Esophagus squamous epithelium (tissue), 4 donors: ENCODE results near the gene AP1S1.

Experiments used
- POLR2A ChIP-seq, 4 donors: fragments of 450-650 bp; IDR thresholded peaks; one replicate each; pipeline ENCODE4 v1.6.1; 2017; ENCODE audit warnings: antibody characterized with exemption in 4 of 4, mild to moderate bottlenecking in 4 of 4, moderate library complexity in 3 of 4
- TF ChIP-seq, protein P1 (sequence below), 6 experiments: fragments of 450-650 bp in 4 of 6; fragments of 200-600 bp in 2 of 6; sonication (generic) in 2 of 6; IDR thresholded peaks; one replicate each; pipeline ENCODE4 v1.5.1; 2016 to 2019; ENCODE audit warnings: antibody characterized with exemption in 6 of 6, mild to moderate bottlenecking in 4 of 6, moderate library complexity in 4 of 6

GRCh38 chr7:101179117-101179516 lies 24.8 kb downstream of the AP1S1 start:
- TF ChIP-seq, protein P1, sequence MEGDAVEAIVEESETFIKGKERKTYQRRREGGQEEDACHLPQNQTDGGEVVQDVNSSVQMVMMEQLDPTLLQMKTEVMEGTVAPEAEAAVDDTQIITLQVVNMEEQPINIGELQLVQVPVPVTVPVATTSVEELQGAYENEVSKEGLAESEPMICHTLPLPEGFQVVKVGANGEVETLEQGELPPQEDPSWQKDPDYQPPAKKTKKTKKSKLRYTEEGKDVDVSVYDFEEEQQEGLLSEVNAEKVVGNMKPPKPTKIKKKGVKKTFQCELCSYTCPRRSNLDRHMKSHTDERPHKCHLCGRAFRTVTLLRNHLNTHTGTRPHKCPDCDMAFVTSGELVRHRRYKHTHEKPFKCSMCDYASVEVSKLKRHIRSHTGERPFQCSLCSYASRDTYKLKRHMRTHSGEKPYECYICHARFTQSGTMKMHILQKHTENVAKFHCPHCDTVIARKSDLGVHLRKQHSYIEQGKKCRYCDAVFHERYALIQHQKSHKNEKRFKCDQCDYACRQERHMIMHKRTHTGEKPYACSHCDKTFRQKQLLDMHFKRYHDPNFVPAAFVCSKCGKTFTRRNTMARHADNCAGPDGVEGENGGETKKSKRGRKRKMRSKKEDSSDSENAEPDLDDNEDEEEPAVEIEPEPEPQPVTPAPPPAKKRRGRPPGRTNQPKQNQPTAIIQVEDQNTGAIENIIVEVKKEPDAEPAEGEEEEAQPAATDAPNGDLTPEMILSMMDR (IDR thresholded peaks at IDR 0.05), result no peak
- no peak for TF ChIP-seq POLR2A (IDR thresholded peaks at IDR 0.05)
